GM19452 (cell line): ENCODE data around the gene DCUN1D3.
"Not testable (repeated sequence)": the region's sequence is repeated elsewhere in the genome, so short reads cannot be mapped to it uniquely, and the experiment has no call there.

Experiments used
- ATAC-seq: cut with Tn5 transposase; IDR thresholded peaks from one replicate; pipeline ENCODE4 v1.9.1; 2021; ENCODE audit not compliant: unreplicated experiment

Gene DCUN1D3

GRCh38 chr16:20865420-20866131, 34.6 kb downstream of the DCUN1D3 start:
- ATAC-seq = peak; percentile 65

- not testable (repeated sequence) for ATAC-seq
These were observed 35.8 kb downstream of the DCUN1D3 start for GRCh38 chr16:20864376-20864775.

GRCh38 chr16:20862162-20862960, 37.8 kb downstream of the DCUN1D3 start:
- no peak for ATAC-seq

GRCh38 chr16:20860995-20861394, 39.2 kb downstream of the DCUN1D3 start:
- not testable (repeated sequence) for ATAC-seq

- ATAC-seq = no peak
These were observed 39.8 kb downstream of the DCUN1D3 start for GRCh38 chr16:20860361-20860760.

GRCh38 chr16:20859699-20860098, 40.5 kb downstream of the DCUN1D3 start:
- ATAC-seq = no peak

GRCh38 chr16:20859229-20859628, 40.9 kb downstream of the DCUN1D3 start:
- ATAC-seq = no peak

- ATAC-seq = no peak
These were observed 42.9 kb downstream of the DCUN1D3 start for GRCh38 chr16:20857281-20857680.

- no peak for ATAC-seq
These were observed 45.2 kb downstream of the DCUN1D3 start for GRCh38 chr16:20854963-20855362.

GRCh38 chr16:20853981-20854620, 46.1 kb downstream of the DCUN1D3 start:
- no peak for ATAC-seq

- ATAC-seq = no peak
These were observed 47.0 kb downstream of the DCUN1D3 start for GRCh38 chr16:20853143-20853542.

GRCh38 chr16:20851601-20852000, 48.6 kb downstream of the DCUN1D3 start:
- no peak for ATAC-seq

- no peak for ATAC-seq
These were observed 49.2 kb downstream of the DCUN1D3 start for GRCh38 chr16:20850981-20851380.

GRCh38 chr16:20849589-20850390, 50.4 kb downstream of the DCUN1D3 start:
- no peak for ATAC-seq

- no peak for ATAC-seq
These were observed 52.6 kb downstream of the DCUN1D3 start for GRCh38 chr16:20847550-20847949.

GRCh38 chr16:20846551-20846950, 53.6 kb downstream of the DCUN1D3 start:
- ATAC-seq = no peak

- ATAC-seq = no peak
These were observed 54.1 kb downstream of the DCUN1D3 start for GRCh38 chr16:20846030-20846429.

- ATAC-seq = no peak
These were observed 55.6 kb downstream of the DCUN1D3 start for GRCh38 chr16:20844588-20844987.

- no peak for ATAC-seq
These were observed 56.1 kb downstream of the DCUN1D3 start for GRCh38 chr16:20844054-20844453.

- no peak for ATAC-seq
These were observed 60.7 kb downstream of the DCUN1D3 start for GRCh38 chr16:20839504-20839903.

- ATAC-seq = no peak
These were observed 61.9 kb downstream of the DCUN1D3 start for GRCh38 chr16:20838240-20838639.
